Upper lobe of right lung (tissue), 1 donor: ENCODE data around the gene SAMD4A. TPM values are rescaled to one million over a fixed set of nuclear protein-coding genes. Genes with fewer than 3 reads are reported as not detected.
"Not testable (repeated sequence)": the region's sequence is repeated elsewhere in the genome, so short reads cannot be mapped to it uniquely, and the experiment has no call there.

Experiments used
- ATAC-seq: fragments of 200-7000 bp; cut with Tn5 transposase; one replicate; pipeline ENCODE4 v1.9.1; 2020; ENCODE audit warnings: mild to moderate bottlenecking, moderate library complexity
- DNase-seq: peaks from one replicate; pipeline ENCODE4 v3.0.0-alpha.2; 2020
- H3K27ac ChIP-seq: fragments of 200-600 bp; one replicate; pipeline ENCODE4 v1.8.0; 2022
- H3K27me3 ChIP-seq: fragments of 200-600 bp; one replicate; pipeline ENCODE4 v1.8.0; 2022; ENCODE audit warnings: mild to moderate bottlenecking
- H3K36me3 ChIP-seq: fragments of 200-600 bp; one replicate; pipeline ENCODE4 v1.8.0; 2022
- H3K4me1 ChIP-seq: fragments of 200-600 bp; one replicate; pipeline ENCODE4 v1.8.0; 2022
- H3K4me3 ChIP-seq: fragments of 200-600 bp; one replicate; pipeline ENCODE4 v1.8.0; 2022; ENCODE audit warnings: mild to moderate bottlenecking
- H3K9me3 ChIP-seq: fragments of 200-600 bp; one replicate; pipeline ENCODE4 v1.8.0; 2022
- intact Hi-C: fragments of 100-400 bp; cut with DNase I; formaldehyde crosslinking; loops from one replicate; pipeline ENCODE4 v1.11.0; 2022
- total RNA-seq: library from RNA; stranded (reverse); fragmentation: NEBNext Ultra II Directional; extraction: Animal tissue kit (Norgen Biotek cat#: 25700); gene quantifications from one replicate; pipeline ENCODE4 v1.2.1, GENCODE V29; 2021
- TF ChIP-seq, protein P1 (sequence below): fragments of 200-600 bp; IDR thresholded peaks from one replicate; pipeline ENCODE4 v1.8.0; 2022; ENCODE audit warnings: antibody characterized with exemption
- donor health status: DM: no; HTN: yes; CAD: no; lungs with severe emphysema.

SAMD4A gene
- total RNA-seq, 1 donor from 2014 or later: 39.1 TPM

DNA sequence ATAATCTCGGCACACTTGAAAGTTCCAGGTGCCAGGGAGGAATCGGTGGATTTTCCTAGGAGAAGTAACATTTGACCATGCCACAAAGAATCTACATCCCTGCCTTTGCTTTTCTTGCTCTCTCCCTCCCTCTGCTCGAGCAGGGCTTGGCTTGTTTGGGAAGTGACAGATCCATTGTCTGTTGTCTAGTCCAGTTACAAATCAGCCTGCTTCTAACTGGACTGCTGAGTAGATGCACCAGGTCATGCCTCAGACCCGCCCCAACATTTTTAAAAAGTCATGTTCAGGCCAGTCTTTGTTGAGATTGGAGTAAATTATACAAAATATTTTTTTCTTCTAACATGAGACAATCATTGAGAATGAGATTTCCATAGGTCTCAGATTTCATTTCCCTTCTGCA, 182.3 kb downstream of the SAMD4A start:
- Histone ChIP-seq H3K27me3 (no peaks in the 10 kb centered on the region), H3K4me1 (peaks cover 4% of the 10 kb centered on the region), H3K4me3 (no peak overlapping the region), H3K36me3 (peaks cover 4% of the 10 kb centered on the region), H3K27ac (no peak overlapping the region), H3K9me3 (no peaks in the 10 kb centered on the region)
- TF ChIP-seq, protein P1, sequence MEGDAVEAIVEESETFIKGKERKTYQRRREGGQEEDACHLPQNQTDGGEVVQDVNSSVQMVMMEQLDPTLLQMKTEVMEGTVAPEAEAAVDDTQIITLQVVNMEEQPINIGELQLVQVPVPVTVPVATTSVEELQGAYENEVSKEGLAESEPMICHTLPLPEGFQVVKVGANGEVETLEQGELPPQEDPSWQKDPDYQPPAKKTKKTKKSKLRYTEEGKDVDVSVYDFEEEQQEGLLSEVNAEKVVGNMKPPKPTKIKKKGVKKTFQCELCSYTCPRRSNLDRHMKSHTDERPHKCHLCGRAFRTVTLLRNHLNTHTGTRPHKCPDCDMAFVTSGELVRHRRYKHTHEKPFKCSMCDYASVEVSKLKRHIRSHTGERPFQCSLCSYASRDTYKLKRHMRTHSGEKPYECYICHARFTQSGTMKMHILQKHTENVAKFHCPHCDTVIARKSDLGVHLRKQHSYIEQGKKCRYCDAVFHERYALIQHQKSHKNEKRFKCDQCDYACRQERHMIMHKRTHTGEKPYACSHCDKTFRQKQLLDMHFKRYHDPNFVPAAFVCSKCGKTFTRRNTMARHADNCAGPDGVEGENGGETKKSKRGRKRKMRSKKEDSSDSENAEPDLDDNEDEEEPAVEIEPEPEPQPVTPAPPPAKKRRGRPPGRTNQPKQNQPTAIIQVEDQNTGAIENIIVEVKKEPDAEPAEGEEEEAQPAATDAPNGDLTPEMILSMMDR: no peak
- intact Hi-C loops: no loop called here
- DNase-seq: no peak
- ATAC-seq: no peak

DNA sequence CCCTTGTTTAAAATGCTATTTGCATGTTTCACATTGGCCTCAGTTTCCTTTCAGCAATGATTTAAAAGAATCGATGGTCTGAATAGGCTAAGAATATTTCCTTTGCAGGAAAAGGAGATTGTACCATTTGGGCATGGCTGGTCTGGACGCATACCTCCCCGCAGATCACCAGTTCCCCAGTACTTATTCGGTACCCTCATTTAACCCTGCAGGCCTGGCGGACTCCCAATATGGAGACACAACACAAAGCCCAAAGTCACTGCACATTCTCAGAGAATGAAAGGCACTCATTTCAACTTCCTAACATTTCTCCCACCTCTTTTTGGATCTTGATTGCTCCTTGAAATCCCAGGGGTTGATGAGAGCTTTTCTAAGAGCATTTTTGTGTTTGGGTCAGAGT, 182.8 kb downstream of the SAMD4A start:
- no peak overlapping the region for H3K4me3 ChIP-seq
- H3K4me1 ChIP-seq: peaks cover 4% of the 10 kb centered on the region
- H3K27ac ChIP-seq: no peak overlapping the region
- DNase-seq (no peak), ATAC-seq (no peak)
- H3K27me3 ChIP-seq: no peaks in the 10 kb centered on the region
- TF ChIP-seq, protein P1: no peak
- intact Hi-C loops: no loop called here
- H3K9me3 ChIP-seq: no peaks in the 10 kb centered on the region
- peaks cover 4% of the 10 kb centered on the region for H3K36me3 ChIP-seq

- not testable (repeated sequence) for H3K4me1 ChIP-seq, ATAC-seq, H3K9me3 ChIP-seq
Observed at GRCh38 chr14:54752611-54753010, 185.7 kb downstream of the SAMD4A start.

DNA sequence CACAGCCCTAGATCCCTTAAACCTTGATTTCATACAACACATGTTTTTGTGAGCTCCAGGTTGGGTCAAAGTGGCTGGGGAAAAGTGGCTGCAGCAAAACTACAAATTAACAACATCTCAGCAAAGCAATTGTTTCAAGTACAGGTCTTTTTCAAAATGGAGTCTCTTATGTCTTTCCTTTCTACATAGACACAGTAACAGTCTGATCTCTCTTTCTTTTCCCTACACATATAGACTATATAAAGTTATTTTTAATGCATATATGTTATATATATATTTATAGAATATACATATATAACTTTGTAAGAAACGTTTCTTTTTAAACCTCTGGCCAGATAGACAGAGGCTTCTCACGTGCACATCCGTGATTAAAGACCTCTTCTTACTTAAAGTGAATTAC, 186.5 kb downstream of the SAMD4A start:
- H3K9me3 ChIP-seq, H3K4me1 ChIP-seq, H3K36me3 ChIP-seq, DNase-seq, H3K27ac ChIP-seq, ATAC-seq, H3K27me3 ChIP-seq, intact Hi-C loops, H3K4me3 ChIP-seq: not testable (repeated sequence)

More at GRCh38 chr14:54752611-54753010, 185.7 kb downstream of the SAMD4A start:
- H3K27me3 ChIP-seq, H3K27ac ChIP-seq, intact Hi-C loops, DNase-seq, H3K4me3 ChIP-seq, H3K36me3 ChIP-seq: not testable (repeated sequence)

DNA sequence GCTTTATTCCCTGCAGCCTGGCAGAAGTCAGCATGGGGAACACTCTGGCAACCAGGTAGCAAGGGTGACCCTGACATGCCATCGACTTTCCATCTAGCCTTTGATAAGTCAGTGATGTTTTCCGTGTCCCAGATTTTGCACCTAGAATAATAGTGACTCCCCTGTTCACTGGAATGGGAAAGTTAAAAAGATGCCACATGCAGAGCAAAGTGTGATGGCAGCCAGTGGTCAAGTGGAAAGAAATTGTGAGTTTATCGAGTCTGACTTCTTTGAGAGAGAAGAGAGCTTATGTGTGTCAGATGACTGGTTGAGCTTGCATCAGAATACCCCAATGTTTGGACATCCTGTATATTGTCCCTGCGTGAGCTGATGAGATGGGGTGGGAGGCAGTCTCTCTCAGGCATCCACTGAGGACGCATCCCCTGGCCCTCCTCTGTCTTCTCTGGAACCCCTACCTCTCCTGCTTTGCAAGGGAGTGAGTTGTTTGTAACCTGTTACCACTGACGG, 187.2 kb downstream of the SAMD4A start:
- H3K27me3 ChIP-seq: no peaks in the 10 kb centered on the region
- DNase-seq (no peak), ATAC-seq (peak; percentile 24)
- no peak overlapping the region for H3K27ac ChIP-seq
- intact Hi-C loops: no loop called here
- peaks cover 7% of the 10 kb centered on the region for H3K36me3 ChIP-seq
- H3K4me3 ChIP-seq: no peak overlapping the region
- no peaks in the 10 kb centered on the region for H3K9me3 ChIP-seq
- H3K4me1 ChIP-seq: peaks cover 4% of the 10 kb centered on the region
- TF ChIP-seq, protein P1: no peak

DNA sequence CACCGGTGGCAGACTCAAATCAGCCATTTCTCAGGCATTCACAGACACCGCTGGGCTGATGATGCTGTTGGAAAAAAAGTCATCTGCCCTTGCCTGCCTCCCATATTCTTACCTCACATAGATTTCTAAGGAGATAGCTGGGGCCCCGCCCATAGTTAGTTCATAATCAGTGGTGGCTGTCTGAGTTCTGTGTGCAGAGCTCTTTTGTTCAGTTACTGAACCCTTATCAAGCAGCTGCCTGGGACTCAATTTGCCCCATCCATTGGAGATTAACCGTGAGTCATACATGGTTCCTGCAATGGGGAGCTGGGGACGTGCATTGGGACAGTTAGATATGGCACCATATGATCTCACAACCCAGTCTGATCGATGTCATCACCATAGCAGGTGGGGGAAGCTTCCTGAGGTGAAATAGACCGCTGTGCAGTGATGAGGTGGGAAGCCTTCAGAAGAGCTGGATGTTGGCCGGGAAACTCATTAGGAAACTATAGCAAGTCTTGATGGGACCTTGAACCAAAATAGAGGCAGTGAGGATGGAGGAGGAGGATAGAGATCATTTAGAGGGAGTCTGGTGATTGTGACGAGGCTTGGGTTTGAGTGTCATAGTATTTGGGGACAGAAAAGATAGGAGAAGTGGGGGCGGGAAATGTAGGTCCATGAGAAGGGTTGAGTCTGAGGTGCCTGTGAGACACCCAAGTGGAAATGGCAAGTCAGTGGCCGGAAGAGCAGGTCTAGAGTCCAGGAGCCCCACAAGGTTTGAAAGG, 187.9 kb downstream of the SAMD4A start:
- H3K9me3 ChIP-seq: no peaks in the 10 kb centered on the region
- no peaks in the 10 kb centered on the region for H3K27me3 ChIP-seq
- DNase-seq (no peak), ATAC-seq (no peak)
- H3K4me1 ChIP-seq: peaks cover 4% of the 10 kb centered on the region
- TF ChIP-seq, protein P1: no peak
- intact Hi-C loops: no loop called here
- H3K27ac ChIP-seq: no peak overlapping the region
- H3K4me3 ChIP-seq: no peak overlapping the region
- peaks cover 7% of the 10 kb centered on the region for H3K36me3 ChIP-seq
